K562 (cell line): ENCODE measurements around the gene NAT14. TPM values are rescaled to one million over a fixed set of nuclear protein-coding genes. Genes with fewer than 3 reads are reported as not detected.

ENCODE experiments used
- CCAR2 ChIP-seq: fragments of 200-400 bp; formaldehyde crosslinking; IDR thresholded peaks from 2 replicates; pipeline ENCODE4 v1.6.1; 2017; ENCODE audit warnings: mild to moderate bottlenecking, low read depth, low read length
- COPS2 ChIP-seq: fragments of 450-650 bp; conservative IDR thresholded peaks from 2 replicates; pipeline ENCODE4 v1.6.1; 2016; ENCODE audit warnings: mild to moderate bottlenecking, moderate library complexity
- DPF2 ChIP-seq: fragments of 450-650 bp; IDR thresholded peaks from 2 replicates; pipeline ENCODE4 v1.6.1; 2016
- IRF2 ChIP-seq: sonication (generic); formaldehyde crosslinking; IDR thresholded peaks from 2 replicates; pipeline ENCODE4 v1.8.1; 2022; ENCODE audit warnings: mild to moderate bottlenecking, missing genetic modification reagents
- MAFG ChIP-seq: fragments of 450-650 bp; conservative IDR thresholded peaks from 2 replicates; pipeline ENCODE4 v1.6.1; 2016; ENCODE audit warnings: missing genetic modification characterization, missing compliant biosample characterization
- RBFOX2 ChIP-seq: fragments of 200-400 bp; formaldehyde crosslinking; IDR thresholded peaks from 2 replicates; pipeline ENCODE4 v1.6.1; 2017; ENCODE audit warnings: low read depth, mild to moderate bottlenecking, low read length, moderate library complexity
- STAT5B ChIP-seq: fragments of 250-450 bp; sonication (Bioruptor Pico); IDR thresholded peaks from 2 replicates; pipeline ENCODE4 v1.8.0; 2021; ENCODE audit warnings: mild to moderate bottlenecking, inconsistent platforms
- TOE1 ChIP-seq, 2 experiments: fragments of 450-650 bp in 1 of 2; sonication (generic) in 1 of 2; formaldehyde crosslinking in 1 of 2; IDR thresholded peaks; 2 replicates each; pipeline versions ENCODE4 v1.7.1 to v1.8.0; 2016 to 2022; ENCODE audit warnings: borderline replicate concordance in 2 of 2, mild to moderate bottlenecking in 2 of 2, antibody characterized with exemption in 1 of 2, inconsistent platforms in 1 of 2, low read depth in 1 of 2, missing genetic modification reagents in 1 of 2, moderate library complexity in 1 of 2
- ZSCAN32 ChIP-seq: fragments of 450-650 bp; formaldehyde crosslinking; IDR thresholded peaks from 2 replicates; pipeline ENCODE4 v1.4.0; 2020; ENCODE audit warnings: mild to moderate bottlenecking, moderate library complexity
- polyA plus RNA-seq, 8 experiments: library from polyadenylated mRNA; depleted of rRNA in 4 of 8; stranded (reverse) in 5 of 8; unstranded in 3 of 8; fragments of >200 nt; fragmentation: Nextera tagmentation in 2 of 8; fragmentation: Illumina TruSeq in 1 of 8; extraction: Ambion mirVana in 2 of 8; extraction: Trizol in 1 of 8; gene quantifications; 2 replicates each; pipeline versions ENCODE4 v1.2.1 to v1.2.3, GENCODE V29; 2011 to 2014; ENCODE audit warnings: inconsistent platforms in 1 of 8, missing spikeins in 1 of 8
- total RNA-seq, 7 experiments: library from RNA; depleted of rRNA in 6 of 7; stranded (reverse); fragments of >200 nt in 6 of 7; fragmentation: Illumina TruSeq in 2 of 7; extraction: Trizol in 2 of 7; gene quantifications; 2 replicates each; pipeline versions ENCODE4 v1.2.1 to v1.2.3, GENCODE V29; 2011 to 2021; ENCODE audit warnings: low replicate concordance in 1 of 7
- TF ChIP-seq, protein P1 (sequence below): fragments of 450-650 bp; IDR thresholded peaks from 2 replicates; pipeline ENCODE4 v1.6.1; 2016; ENCODE audit warnings: mild to moderate bottlenecking, moderate library complexity
- TF ChIP-seq, protein P2 (sequence below), 3 experiments: fragments of 200-800 bp in 1 of 3; fragments of 250-450 bp in 1 of 3; fragments of 450-650 bp in 1 of 3; sonication (Bioruptor Pico) in 1 of 3; sonication (Bioruptor generic) in 1 of 3; formaldehyde crosslinking in 1 of 3; IDR thresholded peaks; 2 replicates each; pipeline versions ENCODE4 v1.6.1 to v1.8.0; 2016 to 2022; ENCODE audit warnings: mild to moderate bottlenecking in 2 of 3, missing genetic modification characterization in 2 of 3, missing compliant biosample characterization in 1 of 3, moderate library complexity in 1 of 3
- TF ChIP-seq, protein P3 (sequence below): fragments of 250-450 bp; sonication (Bioruptor Pico); IDR thresholded peaks from 2 replicates; pipeline ENCODE4 v1.9.0; 2021; ENCODE audit warnings: mild to moderate bottlenecking

The NAT14 gene
- total and polyA plus RNA-seq, 9 of the 15 experiments (the other 6 are each of a cell fraction or from before 2014, with no cell fraction given): 2.4 to 77.0 (median 26.7) TPM

DNA sequence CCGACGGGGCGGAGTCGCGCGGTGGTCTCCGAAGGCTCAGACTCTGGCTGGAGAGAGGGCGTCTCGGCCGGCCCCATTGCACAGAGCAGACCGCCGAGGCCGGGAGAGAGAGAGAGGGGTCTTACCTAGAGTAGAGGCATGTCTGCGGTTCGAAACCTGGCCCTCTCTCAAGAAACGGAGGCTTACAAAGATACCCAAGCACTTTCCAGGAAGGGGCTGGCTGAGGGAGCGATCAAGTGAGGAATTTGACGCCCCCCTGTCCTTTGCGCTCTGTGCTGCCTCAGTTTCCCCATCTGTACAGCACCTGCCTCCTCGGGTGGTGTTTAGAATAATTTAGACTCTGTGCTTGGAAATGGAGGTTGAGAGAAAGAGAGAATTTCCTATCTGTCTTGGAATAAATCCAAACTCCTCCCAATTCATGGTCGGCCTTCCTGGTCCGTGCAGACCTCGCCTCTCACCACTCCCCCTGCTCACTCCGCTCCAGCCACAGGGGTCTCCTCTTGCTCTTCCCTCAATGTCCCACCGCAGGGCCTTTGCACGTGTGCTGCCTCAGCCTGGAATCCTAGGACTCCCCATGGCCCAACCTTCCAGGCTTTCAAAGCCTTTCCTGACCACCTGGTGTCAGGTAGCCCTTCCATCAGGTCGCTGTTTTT, 22.9 kb upstream of the NAT14 start (continued):
- TF ChIP-seq, protein P1, sequence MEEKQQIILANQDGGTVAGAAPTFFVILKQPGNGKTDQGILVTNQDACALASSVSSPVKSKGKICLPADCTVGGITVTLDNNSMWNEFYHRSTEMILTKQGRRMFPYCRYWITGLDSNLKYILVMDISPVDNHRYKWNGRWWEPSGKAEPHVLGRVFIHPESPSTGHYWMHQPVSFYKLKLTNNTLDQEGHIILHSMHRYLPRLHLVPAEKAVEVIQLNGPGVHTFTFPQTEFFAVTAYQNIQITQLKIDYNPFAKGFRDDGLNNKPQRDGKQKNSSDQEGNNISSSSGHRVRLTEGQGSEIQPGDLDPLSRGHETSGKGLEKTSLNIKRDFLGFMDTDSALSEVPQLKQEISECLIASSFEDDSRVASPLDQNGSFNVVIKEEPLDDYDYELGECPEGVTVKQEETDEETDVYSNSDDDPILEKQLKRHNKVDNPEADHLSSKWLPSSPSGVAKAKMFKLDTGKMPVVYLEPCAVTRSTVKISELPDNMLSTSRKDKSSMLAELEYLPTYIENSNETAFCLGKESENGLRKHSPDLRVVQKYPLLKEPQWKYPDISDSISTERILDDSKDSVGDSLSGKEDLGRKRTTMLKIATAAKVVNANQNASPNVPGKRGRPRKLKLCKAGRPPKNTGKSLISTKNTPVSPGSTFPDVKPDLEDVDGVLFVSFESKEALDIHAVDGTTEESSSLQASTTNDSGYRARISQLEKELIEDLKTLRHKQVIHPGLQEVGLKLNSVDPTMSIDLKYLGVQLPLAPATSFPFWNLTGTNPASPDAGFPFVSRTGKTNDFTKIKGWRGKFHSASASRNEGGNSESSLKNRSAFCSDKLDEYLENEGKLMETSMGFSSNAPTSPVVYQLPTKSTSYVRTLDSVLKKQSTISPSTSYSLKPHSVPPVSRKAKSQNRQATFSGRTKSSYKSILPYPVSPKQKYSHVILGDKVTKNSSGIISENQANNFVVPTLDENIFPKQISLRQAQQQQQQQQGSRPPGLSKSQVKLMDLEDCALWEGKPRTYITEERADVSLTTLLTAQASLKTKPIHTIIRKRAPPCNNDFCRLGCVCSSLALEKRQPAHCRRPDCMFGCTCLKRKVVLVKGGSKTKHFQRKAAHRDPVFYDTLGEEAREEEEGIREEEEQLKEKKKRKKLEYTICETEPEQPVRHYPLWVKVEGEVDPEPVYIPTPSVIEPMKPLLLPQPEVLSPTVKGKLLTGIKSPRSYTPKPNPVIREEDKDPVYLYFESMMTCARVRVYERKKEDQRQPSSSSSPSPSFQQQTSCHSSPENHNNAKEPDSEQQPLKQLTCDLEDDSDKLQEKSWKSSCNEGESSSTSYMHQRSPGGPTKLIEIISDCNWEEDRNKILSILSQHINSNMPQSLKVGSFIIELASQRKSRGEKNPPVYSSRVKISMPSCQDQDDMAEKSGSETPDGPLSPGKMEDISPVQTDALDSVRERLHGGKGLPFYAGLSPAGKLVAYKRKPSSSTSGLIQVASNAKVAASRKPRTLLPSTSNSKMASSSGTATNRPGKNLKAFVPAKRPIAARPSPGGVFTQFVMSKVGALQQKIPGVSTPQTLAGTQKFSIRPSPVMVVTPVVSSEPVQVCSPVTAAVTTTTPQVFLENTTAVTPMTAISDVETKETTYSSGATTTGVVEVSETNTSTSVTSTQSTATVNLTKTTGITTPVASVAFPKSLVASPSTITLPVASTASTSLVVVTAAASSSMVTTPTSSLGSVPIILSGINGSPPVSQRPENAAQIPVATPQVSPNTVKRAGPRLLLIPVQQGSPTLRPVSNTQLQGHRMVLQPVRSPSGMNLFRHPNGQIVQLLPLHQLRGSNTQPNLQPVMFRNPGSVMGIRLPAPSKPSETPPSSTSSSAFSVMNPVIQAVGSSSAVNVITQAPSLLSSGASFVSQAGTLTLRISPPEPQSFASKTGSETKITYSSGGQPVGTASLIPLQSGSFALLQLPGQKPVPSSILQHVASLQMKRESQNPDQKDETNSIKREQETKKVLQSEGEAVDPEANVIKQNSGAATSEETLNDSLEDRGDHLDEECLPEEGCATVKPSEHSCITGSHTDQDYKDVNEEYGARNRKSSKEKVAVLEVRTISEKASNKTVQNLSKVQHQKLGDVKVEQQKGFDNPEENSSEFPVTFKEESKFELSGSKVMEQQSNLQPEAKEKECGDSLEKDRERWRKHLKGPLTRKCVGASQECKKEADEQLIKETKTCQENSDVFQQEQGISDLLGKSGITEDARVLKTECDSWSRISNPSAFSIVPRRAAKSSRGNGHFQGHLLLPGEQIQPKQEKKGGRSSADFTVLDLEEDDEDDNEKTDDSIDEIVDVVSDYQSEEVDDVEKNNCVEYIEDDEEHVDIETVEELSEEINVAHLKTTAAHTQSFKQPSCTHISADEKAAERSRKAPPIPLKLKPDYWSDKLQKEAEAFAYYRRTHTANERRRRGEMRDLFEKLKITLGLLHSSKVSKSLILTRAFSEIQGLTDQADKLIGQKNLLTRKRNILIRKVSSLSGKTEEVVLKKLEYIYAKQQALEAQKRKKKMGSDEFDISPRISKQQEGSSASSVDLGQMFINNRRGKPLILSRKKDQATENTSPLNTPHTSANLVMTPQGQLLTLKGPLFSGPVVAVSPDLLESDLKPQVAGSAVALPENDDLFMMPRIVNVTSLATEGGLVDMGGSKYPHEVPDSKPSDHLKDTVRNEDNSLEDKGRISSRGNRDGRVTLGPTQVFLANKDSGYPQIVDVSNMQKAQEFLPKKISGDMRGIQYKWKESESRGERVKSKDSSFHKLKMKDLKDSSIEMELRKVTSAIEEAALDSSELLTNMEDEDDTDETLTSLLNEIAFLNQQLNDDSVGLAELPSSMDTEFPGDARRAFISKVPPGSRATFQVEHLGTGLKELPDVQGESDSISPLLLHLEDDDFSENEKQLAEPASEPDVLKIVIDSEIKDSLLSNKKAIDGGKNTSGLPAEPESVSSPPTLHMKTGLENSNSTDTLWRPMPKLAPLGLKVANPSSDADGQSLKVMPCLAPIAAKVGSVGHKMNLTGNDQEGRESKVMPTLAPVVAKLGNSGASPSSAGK: peak; percentile 61
- TF ChIP-seq TOE1 (IDR thresholded peaks at IDR 0.05; ENCODE audit: borderline replicate concordance) (no peak), TOE1 (CRISPR knock-in tag; IDR thresholded peaks at IDR 0.05; ENCODE audit: borderline replicate concordance, low read depth) (no peak), MAFG (tag) (no peak), ZSCAN32 (no peak), IRF2 (CRISPR knock-in tag) (no peak), STAT5B (no peak), COPS2 (no peak), CCAR2 (no peak), DPF2 (peak; percentile 57), RBFOX2 (peak; percentile 61; the same call in 1 of the 2 replicates)
- TF ChIP-seq, protein P2, sequence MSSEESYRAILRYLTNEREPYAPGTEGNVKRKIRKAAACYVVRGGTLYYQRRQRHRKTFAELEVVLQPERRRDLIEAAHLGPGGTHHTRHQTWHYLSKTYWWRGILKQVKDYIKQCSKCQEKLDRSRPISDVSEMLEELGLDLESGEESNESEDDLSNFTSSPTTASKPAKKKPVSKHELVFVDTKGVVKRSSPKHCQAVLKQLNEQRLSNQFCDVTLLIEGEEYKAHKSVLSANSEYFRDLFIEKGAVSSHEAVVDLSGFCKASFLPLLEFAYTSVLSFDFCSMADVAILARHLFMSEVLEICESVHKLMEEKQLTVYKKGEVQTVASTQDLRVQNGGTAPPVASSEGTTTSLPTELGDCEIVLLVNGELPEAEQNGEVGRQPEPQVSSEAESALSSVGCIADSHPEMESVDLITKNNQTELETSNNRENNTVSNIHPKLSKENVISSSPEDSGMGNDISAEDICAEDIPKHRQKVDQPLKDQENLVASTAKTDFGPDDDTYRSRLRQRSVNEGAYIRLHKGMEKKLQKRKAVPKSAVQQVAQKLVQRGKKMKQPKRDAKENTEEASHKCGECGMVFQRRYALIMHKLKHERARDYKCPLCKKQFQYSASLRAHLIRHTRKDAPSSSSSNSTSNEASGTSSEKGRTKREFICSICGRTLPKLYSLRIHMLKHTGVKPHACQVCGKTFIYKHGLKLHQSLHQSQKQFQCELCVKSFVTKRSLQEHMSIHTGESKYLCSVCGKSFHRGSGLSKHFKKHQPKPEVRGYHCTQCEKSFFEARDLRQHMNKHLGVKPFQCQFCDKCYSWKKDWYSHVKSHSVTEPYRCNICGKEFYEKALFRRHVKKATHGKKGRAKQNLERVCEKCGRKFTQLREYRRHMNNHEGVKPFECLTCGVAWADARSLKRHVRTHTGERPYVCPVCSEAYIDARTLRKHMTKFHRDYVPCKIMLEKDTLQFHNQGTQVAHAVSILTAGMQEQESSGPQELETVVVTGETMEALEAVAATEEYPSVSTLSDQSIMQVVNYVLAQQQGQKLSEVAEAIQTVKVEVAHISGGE (CRISPR knock-in tag; IDR thresholded peaks at IDR 0.05): peak in 1 of 3 experiments; percentile 61; a peak in 1 of 6 replicates
- TF ChIP-seq, protein P3, sequence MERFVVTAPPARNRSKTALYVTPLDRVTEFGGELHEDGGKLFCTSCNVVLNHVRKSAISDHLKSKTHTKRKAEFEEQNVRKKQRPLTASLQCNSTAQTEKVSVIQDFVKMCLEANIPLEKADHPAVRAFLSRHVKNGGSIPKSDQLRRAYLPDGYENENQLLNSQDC (CRISPR knock-in tag): no peak
